Skin of body (tissue), 2 donors: ENCODE data around the gene FBXO31. TPM values are rescaled to one million over a fixed set of nuclear protein-coding genes. Genes with fewer than 3 reads are reported as not detected.
"Not testable (repeated sequence)": the region's sequence is repeated elsewhere in the genome, so short reads cannot be mapped to it uniquely, and the experiment has no call there.

Experiments used
- DNase-seq: peaks from one replicate; lab custom pipeline; 2025; lab: John Stamatoyannopoulos, UW
- total RNA-seq: library from RNA; depleted of rRNA; stranded (reverse); fragments of >200 nt; gene quantifications from one replicate; pipeline ENCODE4 v1.2.3, GENCODE V29; 2014

Gene FBXO31
- total RNA-seq, 1 donor from 2014 or later = 23.7 TPM

GRCh38 chr16:87411375-87412271, 28.0 kb upstream of the FBXO31 start:
- no peak for DNase-seq

DNA sequence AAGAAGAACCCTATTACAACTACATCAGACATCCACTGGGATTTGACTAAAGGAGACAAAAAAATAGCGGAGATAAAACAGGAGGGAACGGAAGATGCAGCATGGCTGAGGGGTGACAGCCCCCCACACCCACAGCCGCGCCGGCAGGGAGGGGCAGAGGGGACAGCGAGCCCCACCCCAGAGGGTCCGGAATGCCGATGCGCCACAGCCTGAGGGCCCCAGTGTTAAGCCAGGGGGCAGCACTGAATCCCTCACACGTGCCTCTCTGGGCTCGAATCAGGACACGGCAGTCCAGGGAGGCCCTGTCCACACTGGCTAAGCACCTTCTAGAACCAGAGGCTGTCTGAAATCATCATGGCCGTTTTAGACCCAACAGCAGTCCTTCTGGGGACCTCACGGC, 27.4 kb upstream of the FBXO31 start:
- DNase-seq = no peak

GRCh38 chr16:87410530-87410929, 27.0 kb upstream of the FBXO31 start:
- DNase-seq = no peak

- DNase-seq = no peak
These were observed 26.2 kb upstream of the FBXO31 start for GRCh38 chr16:87409781-87410180.

- no peak for DNase-seq
These were observed 25.6 kb upstream of the FBXO31 start for GRCh38 chr16:87409153-87409552.

DNA sequence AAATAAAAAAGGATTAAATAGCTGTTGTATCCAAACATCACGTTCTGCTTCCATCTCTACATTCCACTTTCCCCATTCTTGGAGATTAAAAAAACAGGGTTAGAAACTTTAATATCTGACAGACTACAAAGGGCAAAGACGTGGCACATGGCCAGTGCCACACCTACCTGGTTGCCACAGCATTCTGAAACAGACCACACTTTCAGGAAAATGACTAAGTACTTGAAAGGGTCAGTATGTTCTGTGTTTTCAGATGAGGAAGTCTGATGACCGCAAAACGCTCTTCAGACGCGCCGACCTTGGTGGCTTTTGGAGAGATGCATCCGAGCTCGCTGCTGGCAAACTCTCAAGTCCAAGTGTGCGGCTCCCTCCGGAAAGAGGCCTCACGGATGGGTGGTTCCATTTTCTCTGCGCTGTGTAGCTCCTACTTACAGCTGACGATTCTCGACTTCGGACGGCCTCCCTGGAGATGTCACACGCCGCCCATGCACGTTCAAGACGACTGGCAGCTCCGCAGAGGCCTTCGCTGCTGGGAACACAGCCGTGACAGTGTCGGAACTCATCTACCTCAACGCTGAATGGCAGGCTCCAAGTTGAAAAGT, 24.0 kb upstream of the FBXO31 start:
- no peak for DNase-seq

GRCh38 chr16:87406495-87407088, 23.0 kb upstream of the FBXO31 start:
- no peak for DNase-seq

DNA sequence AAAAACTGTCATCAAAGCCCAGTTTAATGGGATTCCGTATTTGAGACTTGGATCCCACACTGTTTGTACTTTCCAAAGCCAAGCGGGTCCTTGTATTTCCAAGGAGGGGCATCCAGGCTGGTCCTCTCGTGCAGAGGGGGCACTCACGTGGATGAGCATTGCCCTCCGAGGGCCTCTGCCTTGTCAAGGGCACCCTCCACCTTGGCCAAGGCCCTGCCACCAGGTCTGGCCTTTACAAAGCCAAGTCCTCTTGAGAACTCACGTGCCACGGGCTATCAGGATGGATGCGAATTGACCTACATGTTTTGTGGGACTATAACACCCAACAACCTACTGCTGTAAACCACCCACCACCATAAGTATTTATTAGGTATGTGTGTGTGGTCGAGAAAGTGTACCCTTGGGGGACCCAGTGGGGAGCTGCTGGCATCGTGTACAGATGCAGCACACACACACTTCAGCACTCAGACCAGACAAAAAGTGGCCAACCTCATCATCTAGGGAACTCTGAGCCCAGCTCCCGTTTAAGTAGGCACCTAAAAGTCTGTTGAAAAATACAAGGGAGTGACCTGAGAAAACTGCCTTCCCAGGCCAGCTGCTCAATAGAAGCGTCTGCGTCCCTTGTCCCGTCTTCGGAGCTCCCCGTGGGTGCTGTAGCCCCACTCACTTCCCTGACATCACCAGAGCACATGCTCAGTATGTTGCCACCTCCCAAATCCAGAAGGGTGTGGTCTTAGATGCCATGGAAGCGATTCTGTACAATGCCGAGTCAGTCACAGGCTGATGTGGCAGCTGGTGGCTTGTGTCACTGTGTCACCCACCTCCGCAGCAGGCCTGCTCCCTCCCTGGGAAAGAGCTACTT, 21.4 kb upstream of the FBXO31 start:
- DNase-seq = no peak

DNA sequence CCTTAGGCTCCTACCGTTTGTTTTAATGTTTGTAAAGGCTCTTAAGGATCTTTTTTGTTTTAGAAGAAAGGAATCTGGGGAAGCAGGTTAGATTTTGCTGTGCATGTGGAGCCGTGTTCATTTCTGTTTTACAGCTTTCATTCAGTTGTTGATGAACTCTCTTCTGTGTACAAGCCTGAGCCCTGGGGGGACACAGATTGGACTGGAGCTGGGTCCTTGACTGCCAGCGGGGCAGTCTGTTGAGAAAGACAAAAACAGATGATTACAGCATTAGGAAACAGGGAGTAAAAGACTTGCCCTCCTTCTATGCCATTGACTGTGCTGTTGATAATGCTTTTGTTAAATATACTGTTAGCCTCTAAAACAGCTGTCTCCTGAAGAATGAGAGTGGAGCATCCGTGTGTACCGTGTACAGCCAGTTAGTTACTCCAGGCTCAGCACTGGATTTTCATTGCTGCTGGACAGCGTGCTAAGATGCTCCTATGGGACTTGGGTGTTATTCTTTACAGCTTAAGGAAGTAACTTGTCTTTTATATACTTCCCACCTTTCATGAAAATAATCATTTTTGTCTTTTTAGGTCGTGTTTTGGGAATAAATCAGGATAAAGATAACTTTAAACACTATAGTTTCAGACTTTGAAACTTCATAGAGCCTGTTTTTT, 11.7 kb upstream of the FBXO31 start:
- no peak for DNase-seq

GRCh38 chr16:87393680-87394055, 10.1 kb upstream of the FBXO31 start:
- no peak for DNase-seq

DNA sequence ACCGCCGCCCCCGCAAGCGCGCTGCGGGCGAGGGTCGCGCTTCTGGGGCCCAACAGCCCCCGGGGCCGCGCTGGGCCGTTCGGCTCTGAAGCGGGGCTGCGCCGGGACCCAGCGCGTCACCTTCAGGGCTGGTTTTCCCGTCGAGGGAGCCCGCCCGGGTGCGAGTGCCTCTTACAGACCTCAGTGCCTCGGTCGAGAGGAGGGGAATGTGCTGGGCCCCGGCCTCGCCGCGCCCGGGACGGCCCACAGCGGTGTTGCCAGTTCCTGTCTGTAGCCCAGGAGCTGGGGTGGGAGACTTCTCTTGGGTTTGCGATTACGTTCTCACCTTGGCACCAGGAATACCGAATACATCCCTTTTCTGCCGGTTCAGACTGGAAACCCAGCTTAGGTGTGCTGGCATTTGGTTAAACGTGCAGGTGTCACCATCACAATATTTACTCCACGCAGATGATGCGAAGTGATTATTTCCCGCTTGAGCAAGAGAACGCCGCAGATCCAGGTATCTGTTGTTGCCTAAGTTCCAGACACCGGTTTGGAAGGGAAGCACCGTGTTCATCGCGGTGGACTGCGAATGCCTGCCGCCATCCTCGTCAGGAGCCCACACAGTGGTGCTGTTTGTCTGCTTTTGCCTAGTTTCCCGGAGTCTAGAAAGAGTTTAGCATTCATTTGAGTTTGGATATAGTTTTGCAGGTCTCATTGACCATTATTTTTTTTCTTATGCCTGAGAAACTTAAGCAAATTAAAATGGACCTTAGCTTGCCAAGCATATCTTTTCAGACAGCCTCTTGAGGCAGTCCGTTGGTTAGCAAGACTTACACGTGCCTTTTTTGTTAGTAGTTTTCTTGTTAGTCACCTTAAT, 9.5 kb upstream of the FBXO31 start:
- peak; percentile 42 for DNase-seq

GRCh38 chr16:87391950-87392820, 8.6 kb upstream of the FBXO31 start, which contains the start of gene MAP1LC3B:
Gene MAP1LC3B (plus strand): TSS chr16:87392336. CDS start chr16:87392428, 92 bp downstream.
- DNase-seq = peak; percentile 97

DNA sequence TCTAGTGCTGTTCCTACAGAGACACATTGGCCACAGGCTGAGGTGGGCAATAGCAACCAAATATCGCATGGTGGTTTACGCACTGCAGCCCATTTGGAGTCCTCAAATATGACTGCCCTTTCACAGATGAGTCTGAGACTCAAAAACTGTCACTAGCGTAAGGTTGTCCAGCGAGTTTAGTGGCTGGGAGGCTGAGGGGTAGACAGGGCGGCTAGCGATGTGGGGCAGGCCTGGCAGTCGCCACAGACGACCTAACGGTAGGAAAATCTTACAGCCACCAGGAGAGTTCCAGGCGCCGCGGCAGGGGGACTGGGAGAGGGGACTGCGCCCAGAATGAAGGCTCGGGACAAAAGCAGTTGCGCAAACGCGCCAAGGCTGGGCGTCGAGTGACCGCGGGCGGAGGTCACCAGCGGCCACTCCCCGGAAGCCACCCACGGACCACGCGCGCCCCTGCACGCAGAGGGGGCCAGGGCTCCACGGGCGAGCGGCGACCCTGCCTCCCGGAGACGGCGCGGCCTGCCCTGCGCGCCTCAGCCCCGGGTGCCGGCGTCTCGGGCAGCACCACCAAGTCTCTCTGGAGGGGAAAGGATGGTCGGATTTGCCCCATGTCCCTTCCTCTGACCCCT, 7.9 kb upstream of the FBXO31 start:
- no peak for DNase-seq

GRCh38 chr16:87390641-87391323, 7.2 kb upstream of the FBXO31 start:
- DNase-seq = no peak

GRCh38 chr16:87389914-87390313, 6.3 kb upstream of the FBXO31 start:
- not testable (repeated sequence) for DNase-seq

- DNase-seq = no peak
These were observed 5.7 kb upstream of the FBXO31 start for GRCh38 chr16:87389245-87389644.

DNA sequence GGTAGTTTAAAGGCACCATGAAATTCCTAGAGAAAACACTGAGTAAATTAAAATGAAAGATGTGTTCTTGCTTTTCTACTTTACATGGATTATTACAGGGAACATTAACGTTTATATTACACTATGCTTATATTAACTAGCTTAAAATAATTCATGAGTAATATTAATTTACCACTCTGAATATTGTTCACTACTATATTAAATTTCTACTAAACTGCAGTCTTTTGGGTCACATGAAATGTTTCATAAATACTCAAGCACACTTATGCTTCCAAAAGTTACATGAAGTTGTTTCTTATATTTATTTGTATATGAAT, 5.2 kb upstream of the FBXO31 start:
- no peak for DNase-seq
